ENCODE data around the gene FAF1.

The FAF1 gene

DNA sequence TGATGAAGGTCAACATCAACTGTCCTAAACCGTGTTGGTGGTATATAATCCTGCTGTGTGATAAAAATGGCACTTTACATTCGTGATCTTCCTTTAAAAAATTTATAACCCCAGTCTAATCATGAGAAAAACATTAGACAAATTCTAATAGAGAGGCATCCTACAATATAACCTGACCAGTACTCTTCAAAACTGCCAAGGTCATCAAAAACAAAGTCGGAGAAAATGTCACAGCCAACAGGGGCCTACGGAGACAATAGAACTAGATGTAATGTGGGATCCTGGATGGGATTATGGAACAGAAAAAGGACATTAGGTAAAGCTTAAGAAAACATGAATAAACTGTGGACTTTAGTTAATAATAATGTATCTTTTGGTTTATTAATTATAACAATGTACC, 34.9 kb upstream of the FAF1 start:
- TF ChIP-seq, protein P1, sequence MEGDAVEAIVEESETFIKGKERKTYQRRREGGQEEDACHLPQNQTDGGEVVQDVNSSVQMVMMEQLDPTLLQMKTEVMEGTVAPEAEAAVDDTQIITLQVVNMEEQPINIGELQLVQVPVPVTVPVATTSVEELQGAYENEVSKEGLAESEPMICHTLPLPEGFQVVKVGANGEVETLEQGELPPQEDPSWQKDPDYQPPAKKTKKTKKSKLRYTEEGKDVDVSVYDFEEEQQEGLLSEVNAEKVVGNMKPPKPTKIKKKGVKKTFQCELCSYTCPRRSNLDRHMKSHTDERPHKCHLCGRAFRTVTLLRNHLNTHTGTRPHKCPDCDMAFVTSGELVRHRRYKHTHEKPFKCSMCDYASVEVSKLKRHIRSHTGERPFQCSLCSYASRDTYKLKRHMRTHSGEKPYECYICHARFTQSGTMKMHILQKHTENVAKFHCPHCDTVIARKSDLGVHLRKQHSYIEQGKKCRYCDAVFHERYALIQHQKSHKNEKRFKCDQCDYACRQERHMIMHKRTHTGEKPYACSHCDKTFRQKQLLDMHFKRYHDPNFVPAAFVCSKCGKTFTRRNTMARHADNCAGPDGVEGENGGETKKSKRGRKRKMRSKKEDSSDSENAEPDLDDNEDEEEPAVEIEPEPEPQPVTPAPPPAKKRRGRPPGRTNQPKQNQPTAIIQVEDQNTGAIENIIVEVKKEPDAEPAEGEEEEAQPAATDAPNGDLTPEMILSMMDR (IDR thresholded peaks at IDR 0.05), result no peak

DNA sequence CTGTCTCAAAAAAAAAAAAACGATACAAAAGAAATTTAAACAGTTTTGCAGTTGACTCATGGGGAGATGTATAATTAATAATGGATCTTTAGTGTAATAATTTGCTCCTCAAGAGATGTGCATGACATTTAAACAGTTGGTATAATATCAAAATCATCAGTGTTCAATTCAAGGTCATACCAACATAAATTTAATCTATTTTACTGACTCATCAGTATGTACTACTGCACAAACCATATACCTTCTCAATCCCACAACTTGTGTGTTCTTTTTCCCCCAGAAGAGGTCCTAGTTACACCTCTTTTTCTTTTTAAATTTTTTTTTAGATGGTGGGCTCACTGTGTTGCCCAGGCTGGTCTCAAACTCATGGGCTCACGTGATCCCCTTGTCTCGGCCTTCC, 33.6 kb upstream of the FAF1 start:
- TF ChIP-seq, protein P1 (IDR thresholded peaks at IDR 0.05), result no peak

GRCh38 chr1:50992532-50993318, 32.7 kb upstream of the FAF1 start:
- TF ChIP-seq, protein P1 (IDR thresholded peaks at IDR 0.05), result no peak

DNA sequence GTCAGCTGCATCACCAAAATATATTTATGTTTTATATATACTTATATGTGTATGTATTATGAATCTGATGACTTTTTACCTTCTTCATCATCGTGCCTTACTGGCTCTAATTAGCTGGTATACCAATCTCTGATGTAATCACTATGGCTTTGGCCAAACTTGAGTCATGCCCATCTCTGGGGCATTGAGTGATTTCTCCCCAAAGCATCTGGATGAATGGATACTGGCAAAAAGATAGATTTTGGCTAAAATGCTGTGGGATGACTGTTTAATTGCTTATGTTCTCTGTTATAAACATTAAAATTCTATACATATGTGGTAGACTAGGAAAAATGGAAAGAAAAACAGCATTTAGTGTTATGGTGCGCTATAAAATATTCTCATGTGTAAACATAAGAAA, 29.6 kb upstream of the FAF1 start:
- TF ChIP-seq, protein P1 (IDR thresholded peaks at IDR 0.05), result no peak

- TF ChIP-seq, protein P1 (IDR thresholded peaks at IDR 0.05), result no peak
These were observed 26.6 kb upstream of the FAF1 start for GRCh38 chr1:50986653-50987052.

DNA sequence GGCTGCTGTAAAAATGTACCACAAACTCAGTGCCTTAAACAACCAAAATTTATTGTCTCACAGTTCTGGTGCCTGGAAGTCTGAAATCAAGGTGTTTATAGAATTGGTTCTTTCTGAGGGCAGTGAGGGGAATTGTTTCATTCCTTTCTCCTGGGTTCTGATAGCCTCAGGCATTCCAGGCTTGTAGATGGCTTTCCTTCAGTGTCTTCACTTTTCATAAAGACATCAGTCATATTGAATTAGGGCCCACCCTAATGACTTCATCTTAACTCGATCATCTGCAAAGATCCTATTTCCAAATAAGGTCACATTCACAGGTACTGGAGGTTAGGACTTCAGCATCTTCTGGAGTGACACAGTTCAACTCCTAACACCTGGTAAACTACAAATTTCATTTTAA, 25.0 kb upstream of the FAF1 start:
- TF ChIP-seq, protein P1 (IDR thresholded peaks at IDR 0.05), result no peak

GRCh38 chr1:50983219-50983802, 23.2 kb upstream of the FAF1 start:
- TF ChIP-seq, protein P1 (IDR thresholded peaks at IDR 0.05), result no peak
